ENCODE measurements around the gene MMAA. TPM values are rescaled to one million over a fixed set of nuclear protein-coding genes. Genes with fewer than 3 reads are reported as not detected.

MMAA gene
- total and polyA plus RNA-seq, 3 donors from 2014 or later = 7.9 to 16.1 (median 9.8) TPM

DNA sequence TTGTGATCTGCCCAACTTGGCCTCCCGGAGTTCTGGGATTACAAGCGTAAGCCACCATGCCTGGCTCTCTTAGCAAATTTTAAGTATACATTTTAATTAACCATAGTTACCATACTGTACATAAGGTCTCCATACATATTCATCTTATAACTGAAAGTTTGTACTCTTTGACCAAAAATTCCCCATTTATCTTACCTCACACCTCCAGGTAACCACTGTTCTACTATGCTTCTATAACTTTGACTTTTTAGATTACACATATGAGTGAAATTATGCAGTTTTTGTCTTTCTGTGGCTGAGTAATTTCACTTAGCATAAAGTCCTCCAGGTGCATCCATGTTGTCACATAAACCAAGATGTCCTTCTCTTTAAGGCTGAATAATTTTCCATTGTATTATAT, 78.1 kb downstream of the MMAA start:
- no peak overlapping the region for H3K27ac ChIP-seq
- H3K9me3 ChIP-seq = no peaks in the 10 kb centered on the region
- H3K4me1 ChIP-seq = no peaks in the 10 kb centered on the region
- H3K36me3 ChIP-seq (ENCODE audit: low read depth, missing control alignments) = no peaks in the 10 kb centered on the region
- H3K4me3 ChIP-seq = no peak overlapping the region
- WGBS, 2 donors = 96 to 100% methylated on average over 2 of the region's 2 CpGs
- H3K27me3 ChIP-seq = no peaks in the 10 kb centered on the region
- intact Hi-C loops (cut with DNase I; ENCODE audit: low total_unique reads) = no loop called here
- TF ChIP-seq, protein P1, sequence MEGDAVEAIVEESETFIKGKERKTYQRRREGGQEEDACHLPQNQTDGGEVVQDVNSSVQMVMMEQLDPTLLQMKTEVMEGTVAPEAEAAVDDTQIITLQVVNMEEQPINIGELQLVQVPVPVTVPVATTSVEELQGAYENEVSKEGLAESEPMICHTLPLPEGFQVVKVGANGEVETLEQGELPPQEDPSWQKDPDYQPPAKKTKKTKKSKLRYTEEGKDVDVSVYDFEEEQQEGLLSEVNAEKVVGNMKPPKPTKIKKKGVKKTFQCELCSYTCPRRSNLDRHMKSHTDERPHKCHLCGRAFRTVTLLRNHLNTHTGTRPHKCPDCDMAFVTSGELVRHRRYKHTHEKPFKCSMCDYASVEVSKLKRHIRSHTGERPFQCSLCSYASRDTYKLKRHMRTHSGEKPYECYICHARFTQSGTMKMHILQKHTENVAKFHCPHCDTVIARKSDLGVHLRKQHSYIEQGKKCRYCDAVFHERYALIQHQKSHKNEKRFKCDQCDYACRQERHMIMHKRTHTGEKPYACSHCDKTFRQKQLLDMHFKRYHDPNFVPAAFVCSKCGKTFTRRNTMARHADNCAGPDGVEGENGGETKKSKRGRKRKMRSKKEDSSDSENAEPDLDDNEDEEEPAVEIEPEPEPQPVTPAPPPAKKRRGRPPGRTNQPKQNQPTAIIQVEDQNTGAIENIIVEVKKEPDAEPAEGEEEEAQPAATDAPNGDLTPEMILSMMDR (IDR thresholded peaks at IDR 0.05) = no peak
- TF ChIP-seq POLR2A (IDR thresholded peaks at IDR 0.05) = no peak
- DNase-seq = no peak

GRCh38 chr4:145698507-145698906, 79.3 kb downstream of the MMAA start:
- intact Hi-C loops (cut with DNase I; ENCODE audit: low total_unique reads) = no loop called here
- DNase-seq = no peak
- no peaks in the 10 kb centered on the region for H3K36me3 ChIP-seq (ENCODE audit: low read depth, missing control alignments)
- 88 to 97% methylated on average over 2 of the region's 2 CpGs for WGBS, 2 donors
- H3K27me3 ChIP-seq = no peaks in the 10 kb centered on the region
- no peaks in the 10 kb centered on the region for H3K9me3 ChIP-seq
- H3K4me1 ChIP-seq = no peaks in the 10 kb centered on the region
- H3K27ac ChIP-seq = no peak overlapping the region
- TF ChIP-seq, protein P1 (IDR thresholded peaks at IDR 0.05) = no peak
- no peak for TF ChIP-seq POLR2A (IDR thresholded peaks at IDR 0.05)
- H3K4me3 ChIP-seq = no peak overlapping the region

DNA sequence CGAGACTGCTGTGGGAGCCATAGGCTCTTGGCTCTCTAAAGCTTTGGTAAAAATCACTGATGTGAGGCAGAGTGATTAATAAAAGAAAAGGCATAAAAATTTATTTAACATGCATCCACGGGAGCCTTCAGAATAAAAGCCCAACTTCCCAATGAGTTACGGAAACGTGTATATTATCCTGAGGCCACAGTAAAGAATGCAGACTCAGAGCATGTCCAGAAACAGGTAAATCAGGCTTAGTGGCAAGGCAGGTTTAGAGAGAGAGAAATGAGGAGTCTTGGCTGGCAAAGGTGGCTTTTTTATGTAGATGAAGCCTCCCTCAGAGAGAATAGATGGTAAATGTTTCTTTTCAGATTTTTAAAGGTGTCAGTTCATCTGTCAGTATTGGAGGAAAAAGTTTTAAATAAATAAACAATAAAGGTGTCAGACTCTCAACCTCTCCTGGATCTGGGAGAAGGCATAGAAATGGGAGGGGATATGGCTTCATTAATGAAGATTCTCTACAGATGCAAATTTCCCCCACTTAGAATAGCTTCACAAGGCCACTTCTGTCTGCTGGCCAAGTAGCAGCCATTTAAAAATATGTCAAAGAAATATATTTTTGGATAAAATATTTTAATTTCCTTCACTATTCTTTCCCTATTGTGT, 84.8 kb downstream of the MMAA start:
- no peak overlapping the region for H3K27ac ChIP-seq
- no peak for TF ChIP-seq POLR2A (IDR thresholded peaks at IDR 0.05)
- TF ChIP-seq, protein P1 (IDR thresholded peaks at IDR 0.05) = no peak
- no peak overlapping the region for H3K4me3 ChIP-seq
- H3K27me3 ChIP-seq = no peaks in the 10 kb centered on the region
- 77 to 80% methylated on average over 4 of the region's 4 CpGs for WGBS, 2 donors
- intact Hi-C loops (cut with DNase I; ENCODE audit: low total_unique reads) = no loop called here
- H3K36me3 ChIP-seq (ENCODE audit: low read depth, missing control alignments) = no peaks in the 10 kb centered on the region
- H3K4me1 ChIP-seq = no peaks in the 10 kb centered on the region
- no peak for DNase-seq
- no peaks in the 10 kb centered on the region for H3K9me3 ChIP-seq

DNA sequence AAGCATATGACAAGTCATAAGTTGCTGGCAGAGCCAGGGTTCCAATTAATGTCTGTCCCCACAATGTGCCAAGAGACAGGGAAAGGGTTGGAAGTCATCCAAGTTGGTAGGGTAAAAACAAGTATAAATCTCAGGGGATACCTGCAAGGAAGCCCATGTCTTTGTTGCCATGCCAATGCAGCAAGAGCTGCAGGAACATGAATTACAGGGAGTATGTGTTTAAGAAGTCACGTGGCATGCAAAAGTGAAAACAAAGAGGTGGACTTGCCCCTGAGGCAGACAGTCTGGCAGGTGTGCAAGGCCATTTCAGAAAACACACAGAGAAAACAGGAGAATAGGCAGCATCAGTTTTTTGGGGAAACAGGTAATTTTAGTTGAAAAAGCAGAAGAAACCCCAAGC, 90.2 kb downstream of the MMAA start:
- no peak overlapping the region for H3K27ac ChIP-seq
- no peaks in the 10 kb centered on the region for H3K9me3 ChIP-seq
- no peaks in the 10 kb centered on the region for H3K4me1 ChIP-seq
- no peak for DNase-seq
- TF ChIP-seq, protein P1 (IDR thresholded peaks at IDR 0.05) = no peak
- TF ChIP-seq POLR2A (IDR thresholded peaks at IDR 0.05) = no peak
- intact Hi-C loops (cut with DNase I; ENCODE audit: low total_unique reads) = no loop called here
- H3K36me3 ChIP-seq (ENCODE audit: low read depth, missing control alignments) = no peaks in the 10 kb centered on the region
- no peak overlapping the region for H3K4me3 ChIP-seq
- whole genome bisulfite sequencing, 2 donors = 83 to 100% methylated on average over 1 of the region's 1 CpG
- H3K27me3 ChIP-seq = no peaks in the 10 kb centered on the region

Other genes starting within 250 kb of the MMAA start
- 10 to 100 TPM; 29.6 to 37.6 TPM for gene SMAD1, start 137.5 kb upstream of the MMAA start, total RNA-seq
- 30.1 TPM for gene SMAD1, start 137.5 kb upstream of the MMAA start, polyA plus RNA-seq (ENCODE audit: insufficient read depth, low read depth, low replicate concordance)
- gene C4orf51, start 60.8 kb downstream of the MMAA start, total RNA-seq = 1 to 10 TPM in 1 of 2 donors, under 1 TPM in 1; 0.87 to 1.3 TPM
- 10.6 TPM for gene C4orf51, start 60.8 kb downstream of the MMAA start, polyA plus RNA-seq (ENCODE audit: insufficient read depth, low read depth, low replicate concordance)

Data from testis (tissue), 3 donors.